HG03520 (cell line): ENCODE measurements around the gene TPRA1.
"Not testable (repeated sequence)": the region's sequence is repeated elsewhere in the genome, so short reads cannot be mapped to it uniquely, and the experiment has no call there.

ENCODE experiments used
- ATAC-seq: cut with Tn5 transposase; IDR thresholded peaks from one replicate; pipeline ENCODE4 v1.9.1; 2021; ENCODE audit warnings: mild to moderate bottlenecking, moderate library complexity; ENCODE audit not compliant: unreplicated experiment

The TPRA1 gene

GRCh38 chr3:127616836-127617605 is 26.5 kb upstream of the TPRA1 start:
- ATAC-seq, result no peak

DNA sequence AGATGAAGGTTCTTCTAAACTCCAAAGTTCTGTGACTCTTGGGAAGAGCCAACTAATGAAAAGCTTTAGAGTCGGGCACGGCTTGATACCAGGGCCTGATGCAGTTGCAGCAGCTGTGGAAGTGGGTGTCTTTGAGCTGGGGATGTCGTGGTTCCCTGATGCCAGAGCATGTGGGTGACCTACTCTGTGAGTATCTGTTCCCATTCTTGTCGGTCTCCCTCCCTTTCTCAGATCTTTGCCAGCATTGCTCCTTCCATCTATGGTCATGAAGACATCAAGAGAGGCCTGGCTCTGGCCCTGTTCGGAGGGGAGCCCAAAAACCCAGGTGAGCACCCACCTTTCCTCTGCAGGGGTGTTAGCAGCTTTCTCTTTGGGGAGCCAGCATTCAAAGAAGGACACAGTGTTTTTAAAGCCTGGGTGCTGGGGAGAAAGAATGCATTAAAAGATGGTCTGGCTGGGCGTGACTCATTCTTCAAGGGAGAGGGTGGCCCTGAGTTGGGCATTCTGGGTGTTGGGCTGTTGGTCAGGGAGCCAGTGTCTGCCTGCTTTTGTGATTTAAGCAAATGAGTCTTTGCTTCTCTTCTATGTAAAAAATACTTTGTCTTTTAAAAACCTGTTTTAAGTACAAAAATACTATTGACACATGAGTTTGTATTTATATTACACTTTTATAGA is 25.2 kb upstream of the TPRA1 start:
- no peak for ATAC-seq

- ATAC-seq, result no peak
Observed at GRCh38 chr3:127614928-127615589, 24.5 kb upstream of the TPRA1 start.

GRCh38 chr3:127613406-127613805 is 22.9 kb upstream of the TPRA1 start:
- ATAC-seq, result no peak

- ATAC-seq, result no peak
Observed at GRCh38 chr3:127612966-127613365, 22.4 kb upstream of the TPRA1 start.

GRCh38 chr3:127611251-127611650 is 20.7 kb upstream of the TPRA1 start:
- ATAC-seq, result no peak

- ATAC-seq, result no peak
Observed at GRCh38 chr3:127610105-127610504, 19.6 kb upstream of the TPRA1 start.

DNA sequence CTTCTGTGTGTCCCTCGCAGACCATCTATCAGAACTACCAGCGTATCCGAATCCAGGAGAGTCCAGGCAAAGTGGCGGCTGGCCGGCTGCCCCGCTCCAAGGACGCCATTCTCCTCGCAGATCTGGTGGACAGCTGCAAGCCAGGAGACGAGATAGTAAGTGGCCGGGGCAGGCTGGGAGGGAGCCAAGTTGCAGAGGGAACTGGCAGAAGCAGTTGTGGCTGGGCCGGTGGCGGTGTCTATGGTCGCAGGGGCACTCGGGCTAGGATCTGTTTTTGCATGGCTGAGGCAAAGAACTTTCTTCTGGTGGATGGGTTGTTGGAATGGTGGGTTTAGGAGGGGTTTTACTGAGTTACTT is 17.8 kb upstream of the TPRA1 start:
- no peak for ATAC-seq

- no peak for ATAC-seq
Observed at GRCh38 chr3:127607675-127608361, 17.3 kb upstream of the TPRA1 start.

GRCh38 chr3:127606981-127607595 is 16.6 kb upstream of the TPRA1 start:
- no peak for ATAC-seq

- no peak for ATAC-seq
Observed at GRCh38 chr3:127606086-127606805, 15.7 kb upstream of the TPRA1 start.

GRCh38 chr3:127605547-127605946 is 15.0 kb upstream of the TPRA1 start:
- ATAC-seq, result not testable (repeated sequence)

DNA sequence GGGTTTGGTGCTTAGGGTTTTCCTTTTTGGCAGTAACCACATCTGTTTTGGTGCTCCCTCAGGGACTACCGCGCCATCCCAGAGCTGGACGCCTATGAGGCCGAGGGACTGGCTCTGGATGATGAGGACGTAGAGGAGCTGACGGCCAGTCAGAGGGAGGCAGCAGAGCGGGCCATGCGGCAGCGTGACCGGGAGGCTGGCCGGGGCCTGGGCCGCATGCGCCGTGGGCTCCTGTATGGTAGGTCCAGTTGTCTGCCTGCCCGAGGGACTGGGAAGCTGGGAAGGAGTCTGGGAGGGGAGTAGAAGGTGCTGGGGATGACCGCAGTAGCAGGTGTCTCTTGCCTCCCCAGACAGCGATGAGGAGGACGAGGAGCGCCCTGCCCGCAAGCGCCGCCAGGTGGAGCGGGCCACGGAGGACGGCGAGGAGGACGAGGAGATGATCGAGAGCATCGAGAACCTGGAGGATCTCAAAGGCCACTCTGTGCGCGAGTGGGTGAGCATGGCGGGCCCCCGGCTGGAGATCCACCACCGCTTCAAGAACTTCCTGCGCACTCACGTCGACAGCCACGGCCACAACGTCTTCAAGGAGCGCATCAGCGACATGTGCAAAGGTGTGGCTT is 14.1 kb upstream of the TPRA1 start:
- ATAC-seq, result no peak

GRCh38 chr3:127604035-127604434 is 13.5 kb upstream of the TPRA1 start:
- ATAC-seq, result no peak

- ATAC-seq, result no peak
Observed at GRCh38 chr3:127600749-127601456, 10.4 kb upstream of the TPRA1 start.

GRCh38 chr3:127598841-127599570 is 8.5 kb upstream of the TPRA1 start:
- no peak for ATAC-seq

DNA sequence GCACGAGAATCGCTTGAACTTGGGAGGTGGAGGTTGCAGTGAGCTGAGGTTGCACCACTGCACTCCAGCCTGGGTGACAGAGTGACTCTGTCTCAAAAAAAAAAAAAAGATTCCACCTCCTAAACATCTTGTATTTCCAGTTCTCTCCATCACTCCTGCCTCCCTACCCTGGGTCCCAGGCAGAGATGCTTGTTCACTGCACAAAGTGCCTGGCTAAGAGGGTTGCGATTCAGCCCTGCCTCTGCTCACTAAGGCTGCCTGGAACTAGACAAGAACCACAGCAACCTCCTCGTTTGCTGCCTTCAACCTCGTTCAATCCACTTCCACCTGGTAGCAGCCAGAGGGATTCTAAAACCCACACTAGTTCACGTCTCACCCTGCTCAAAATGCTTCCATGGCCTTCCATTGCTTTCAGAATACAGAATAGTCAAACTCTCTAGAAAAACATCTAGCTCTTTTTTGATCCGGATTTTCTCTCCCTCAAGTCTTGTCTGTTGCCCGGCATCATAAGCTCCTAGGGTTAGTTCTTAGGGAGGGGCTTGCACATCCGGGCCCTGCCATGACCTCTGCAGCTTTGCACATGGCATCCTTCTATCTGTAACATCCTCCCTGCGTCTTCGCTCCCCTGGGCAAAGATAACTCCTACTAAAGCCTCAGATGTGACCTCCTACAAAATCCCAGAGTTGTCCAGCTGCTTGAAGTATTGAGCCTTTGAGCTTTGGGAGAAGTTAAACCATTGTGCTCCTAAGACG is 6.7 kb upstream of the TPRA1 start:
- no peak for ATAC-seq

GRCh38 chr3:127595303-127595702 is 4.8 kb upstream of the TPRA1 start:
- ATAC-seq, result no peak
